SK-N-SH (cell line): ENCODE data around the gene CAMK2N1. TPM values are rescaled to one million over a fixed set of nuclear protein-coding genes. Genes with fewer than 3 reads are reported as not detected.

Experiments
- CTCF ChIA-PET: fragments of 300-600, 350-600 bp; formaldehyde crosslinking; extraction: SDS; loops from one replicate; lab custom pipeline; 2021; lab: Yijun Ruan, JAX
- POLR2A ChIA-PET: fragments of 350-600 bp; sonication (Branson Sonifier 250); formaldehyde crosslinking; extraction: SDS; loops from one replicate; lab custom pipeline; 2020; ENCODE audit warnings: antibody characterized with exemption, inconsistent platforms; lab: Yijun Ruan, JAX
- DNase-seq: peaks from one replicate; pipeline ENCODE4 v3.0.0; 2012
- H2AFZ ChIP-seq: fragments of 200-600 bp; sonication (generic); 2 replicates; pipeline ENCODE4 v1.8.1; 2016; ENCODE audit warnings: antibody characterized with exemption, mild to moderate bottlenecking, low read depth
- H3F3A ChIP-seq: fragments of 200-600 bp; sonication (generic); replicated peaks from 2 replicates; pipeline ENCODE3; 2016; ENCODE audit warnings: antibody characterized with exemption, mild to moderate bottlenecking; ENCODE audit not compliant: insufficient read depth
- H3K27ac ChIP-seq, 2 experiments: fragments of 200-500 bp in 1 of 2; fragments of 200-600 bp in 1 of 2; sonication (Bioruptor generic) in 1 of 2; sonication (generic), shearing (Covaris generic) in 1 of 2; 2 replicates each; pipeline versions ENCODE4 v1.5.1 to v1.6.1; 2014 to 2016; ENCODE audit warnings: low read depth in 2 of 2, inconsistent platforms in 1 of 2, low read length in 1 of 2, mild to moderate bottlenecking in 1 of 2, mixed read lengths in 1 of 2
- H3K27me3 ChIP-seq: fragments of 200-600 bp; sonication (generic), shearing (Covaris generic); 2 replicates; pipeline ENCODE4 v1.6.1; 2016; ENCODE audit warnings: mixed run types; ENCODE audit not compliant: insufficient read depth
- H3K36me3 ChIP-seq, 2 experiments: fragments of 200-500 bp in 1 of 2; fragments of 200-600 bp in 1 of 2; sonication (Bioruptor generic) in 1 of 2; sonication (generic) in 1 of 2; replicated peaks in 1 of 2; 2 replicates each; pipeline versions ENCODE3 to v1.5.1; 2014 to 2016; ENCODE audit warnings: low read length in 1 of 2, mild to moderate bottlenecking in 1 of 2; ENCODE audit not compliant: insufficient read depth in 2 of 2, control insufficient read depth in 1 of 2
- H3K4me1 ChIP-seq, 2 experiments: fragments of 200-500 bp in 1 of 2; fragments of 200-600 bp in 1 of 2; sonication (Bioruptor generic) in 1 of 2; sonication (generic), shearing (Covaris generic) in 1 of 2; 2 replicates each; pipeline versions ENCODE4 v1.5.1 to v1.6.1; 2014 to 2016; ENCODE audit warnings: low read depth in 1 of 2, low read length in 1 of 2, mixed run types in 1 of 2; ENCODE audit not compliant: insufficient read depth in 2 of 2, control insufficient read depth in 1 of 2
- H3K4me2 ChIP-seq: fragments of 200-600 bp; sonication (generic), shearing (Covaris generic); 2 replicates; pipeline ENCODE4 v1.6.1; 2017; ENCODE audit warnings: mixed run types
- H3K4me3 ChIP-seq, 2 experiments: fragments of 200-500 bp in 1 of 2; fragments of 200-600 bp in 1 of 2; sonication (Bioruptor generic) in 1 of 2; sonication (generic), shearing (Covaris generic) in 1 of 2; 2 replicates each; pipeline versions ENCODE4 v1.5.1 to v1.8.1; 2014 to 2016; ENCODE audit warnings: low read depth in 2 of 2, inconsistent platforms in 1 of 2, low read length in 1 of 2, mild to moderate bottlenecking in 1 of 2, mixed read lengths in 1 of 2, moderate library complexity in 1 of 2
- H3K79me2 ChIP-seq: fragments of 200-600 bp; sonication (generic); 2 replicates; pipeline ENCODE4 v1.8.1; 2017; ENCODE audit warnings: mild to moderate bottlenecking; ENCODE audit not compliant: insufficient read depth
- H3K9ac ChIP-seq: fragments of 200-600 bp; sonication (generic); 2 replicates; pipeline ENCODE4 v1.6.1; 2017; ENCODE audit warnings: mixed run types
- H3K9me2 ChIP-seq: fragments of 200-600 bp; sonication (generic); 2 replicates; pipeline ENCODE4 v1.6.1; 2017; ENCODE audit warnings: mixed run types
- H3K9me3 ChIP-seq: fragments of 200-600 bp; sonication (generic); 2 replicates; pipeline ENCODE4 v1.6.1; 2017; ENCODE audit warnings: mixed run types, mild to moderate bottlenecking, moderate library complexity
- H4K20me1 ChIP-seq: fragments of 200-600 bp; sonication (generic); 2 replicates; pipeline ENCODE4 v1.6.1; 2017; ENCODE audit warnings: mild to moderate bottlenecking, mixed run types; ENCODE audit not compliant: insufficient read depth
- CHD2 ChIP-seq: fragments of 150-350 bp; IDR thresholded peaks from 2 replicates; pipeline ENCODE4 v1.6.1; 2018; ENCODE audit warnings: low read length; ENCODE audit not compliant: partially characterized antibody
- CTCF ChIP-seq: fragments of 200-600 bp; sonication (generic); IDR thresholded peaks from 2 replicates; pipeline ENCODE4 v1.6.1; 2017; ENCODE audit warnings: antibody characterized with exemption, mild to moderate bottlenecking, moderate library complexity
- MAX ChIP-seq: IDR thresholded peaks from 2 replicates; pipeline ENCODE4 v1.4.0; 2012; ENCODE audit warnings: low read depth
- MEF2A ChIP-seq: IDR thresholded peaks from 2 replicates; pipeline ENCODE4 v1.4.0; 2012; ENCODE audit warnings: low read depth, borderline replicate concordance
- NRF1 ChIP-seq: IDR thresholded peaks from 2 replicates; pipeline ENCODE4 v1.6.1; 2012; ENCODE audit warnings: low read depth, mild to moderate bottlenecking, low read length
- PBX3 ChIP-seq: IDR thresholded peaks from 2 replicates; pipeline ENCODE4; 2012
- POLR2AphosphoS5 ChIP-seq: IDR thresholded peaks from 2 replicates; pipeline ENCODE4 v1.6.1; 2012; ENCODE audit warnings: low read depth, low read length
- RAD21 ChIP-seq: IDR thresholded peaks from 2 replicates; pipeline ENCODE4 v1.6.1; 2012; ENCODE audit warnings: mild to moderate bottlenecking, low read length
- RCOR1 ChIP-seq: fragments of 150-350 bp; IDR thresholded peaks from 2 replicates; pipeline ENCODE4 v1.6.1; 2017; ENCODE audit warnings: antibody characterized with exemption, low read length
- REST ChIP-seq: IDR thresholded peaks from 2 replicates; pipeline ENCODE4 v1.6.1; 2012; ENCODE audit warnings: mild to moderate bottlenecking, low read depth, low read length, moderate library complexity
- RFX5 ChIP-seq: IDR thresholded peaks from 2 replicates; pipeline ENCODE4 v1.6.1; 2012; ENCODE audit warnings: mild to moderate bottlenecking, improper control_type of control experiment, low read length
- SMC3 ChIP-seq: IDR thresholded peaks from 2 replicates; pipeline ENCODE4 v1.6.1; 2012; ENCODE audit warnings: low read depth, low read length, improper control_type of control experiment
- TAF1 ChIP-seq: IDR thresholded peaks from 2 replicates; pipeline ENCODE4 v1.6.1; 2012; ENCODE audit warnings: low read depth, mild to moderate bottlenecking, low read length, moderate library complexity, borderline replicate concordance
- TCF12 ChIP-seq: IDR thresholded peaks from 2 replicates; pipeline ENCODE4 v1.4.0; 2012
- USF2 ChIP-seq: fragments of 150-350 bp; IDR thresholded peaks from 2 replicates; pipeline ENCODE4 v1.6.1; 2017; ENCODE audit warnings: antibody characterized with exemption, low read length, low read depth, borderline replicate concordance
- ZBTB33 ChIP-seq: IDR thresholded peaks from 2 replicates; pipeline ENCODE4 v1.4.0; 2012; ENCODE audit warnings: low read depth, borderline replicate concordance
- WGBS: methylation state at CpG from one replicate; pipeline ENCODE4 v1.1.6; 2017; ENCODE audit warnings: low lambda C conversion rate; 5-methylcytosine and 5-hydroxymethylcytosine counted together
- polyA plus RNA-seq, 3 experiments: library from polyadenylated mRNA; depleted of rRNA; stranded (reverse); fragments of >200 nt; gene quantifications; 2 replicates each; pipeline ENCODE4 v1.2.3, GENCODE V29; 2012

CAMK2N1 gene
- polyA plus RNA-seq, 1 of the 3 experiments (the other 2 are of a cell fraction) = 5.3 TPM

GRCh38 chr1:20528221-20528620, 42.2 kb upstream of the CAMK2N1 start (continued):
- no peak for TF ChIP-seq SMC3
- no peak for TF ChIP-seq PBX3
- no peak for TF ChIP-seq POLR2AphosphoS5
- no peak for TF ChIP-seq RCOR1
- TF ChIP-seq TAF1 = no peak
- TF ChIP-seq MAX = no peak
- no peak for TF ChIP-seq REST

- Histone ChIP-seq H3K36me3 (no peaks in the 10 kb centered on the region), H3K9ac (no peak overlapping the region), H3F3A (no peaks in the 10 kb centered on the region), H3K9me2 (no peaks in the 10 kb centered on the region), H3K4me2 (no peak overlapping the region), H3K4me1 (no peaks in the 10 kb centered on the region; a peak in 1 of 4 replicates), H3K27me3 (peaks cover 49% of the 10 kb centered on the region), H3K9me3 (no peaks in the 10 kb centered on the region), H3K27ac (no peak overlapping the region), H4K20me1 (no peaks in the 10 kb centered on the region), H3K4me3 (no peak overlapping the region), H2AFZ (no peak overlapping the region), H3K79me2 (no peaks in the 10 kb centered on the region)
- CTCF ChIA-PET = interaction anchor here (1.5 to 4.2 kb wide), 4 partner anchors 12 to 115 kb away, joined by 3 to 27 read pairs (median 6); partner anchors contain the start of gene PINK1
- TF ChIP-seq CTCF = no peak
- TF ChIP-seq RFX5 = no peak
- TF ChIP-seq USF2 = no peak
- no peak for TF ChIP-seq TCF12
- no peak for TF ChIP-seq ZBTB33
- no peak for TF ChIP-seq RCOR1
- no peak for TF ChIP-seq CHD2
- no peak for TF ChIP-seq RAD21
- no peak for TF ChIP-seq REST
- no peak for TF ChIP-seq NRF1
- no peak for TF ChIP-seq TAF1
- no peak for TF ChIP-seq MEF2A
- 57% methylated on average over 6 of the region's 6 CpGs for WGBS
- POLR2A ChIA-PET = no interaction called here
- no peak for DNase-seq
These were observed 40.3 kb upstream of the CAMK2N1 start for GRCh38 chr1:20526267-20526666.
